Measurements from ENCODE around the gene PLA2G2E. TPM values are rescaled to one million over a fixed set of nuclear protein-coding genes. Genes with fewer than 3 reads are reported as not detected.

The PLA2G2E gene
- total and polyA plus RNA-seq, 8 donors: not detected

GRCh38 chr1:19955534-19956170 lies 32.2 kb upstream of the PLA2G2E start:
- intact Hi-C loops (cut with DNase I; ENCODE audit: low total_unique reads): no loop called here
- no peak for DNase-seq
- Histone ChIP-seq H3K36me3 (no peaks in the 10 kb centered on the region), H3K4me3 (no peak overlapping the region), H3K27ac (no peak overlapping the region), H3K9me3 (peaks cover 0 to 14% (median 2%) of the 10 kb centered on the region in 4 donors), H3K4me1 (no peaks in the 10 kb centered on the region), H3K27me3 (peaks cover 0 to 4% (median 0%) of the 10 kb centered on the region in 3 donors)
- no peak for TF ChIP-seq CTCF (IDR thresholded peaks at IDR 0.05)
- WGBS, 5 donors: 65 to 74% (median 73%) methylated on average over 11 of the region's 11 CpGs

GRCh38 chr1:19954059-19954458 lies 30.6 kb upstream of the PLA2G2E start:
- WGBS, 5 donors: 63 to 93% (median 90%) methylated on average over 2 of the region's 2 CpGs
- DNase-seq: no peak
- Histone ChIP-seq H3K9me3 (peaks cover 0 to 14% (median 2%) of the 10 kb centered on the region in 4 donors), H3K27ac (no peak overlapping the region), H3K27me3 (peaks cover 0 to 10% (median 0%) of the 10 kb centered on the region in 3 donors), H3K36me3 (no peaks in the 10 kb centered on the region), H3K4me3 (no peak overlapping the region), H3K4me1 (no peaks in the 10 kb centered on the region)
- intact Hi-C loops (cut with DNase I; ENCODE audit: low total_unique reads): no loop called here
- TF ChIP-seq POLR2AphosphoS5 (IDR thresholded peaks at IDR 0.05): no peak
- TF ChIP-seq CTCF (IDR thresholded peaks at IDR 0.05): no peak
- TF ChIP-seq POLR2A (IDR thresholded peaks at IDR 0.05): no peak
- no peak for TF ChIP-seq EP300 (IDR thresholded peaks at IDR 0.05)

GRCh38 chr1:19949016-19949415 lies 25.6 kb upstream of the PLA2G2E start:
- intact Hi-C loops (cut with DNase I; ENCODE audit: low total_unique reads): no loop called here
- H3K27me3 ChIP-seq: peaks cover 0 to 24% (median 0%) of the 10 kb centered on the region in 3 donors
- 46 to 62% (median 52%) methylated on average over 2 of the region's 2 CpGs for WGBS, 5 donors
- DNase-seq: no peak
- H3K9me3 ChIP-seq: peaks cover 0 to 13% (median 0%) of the 10 kb centered on the region in 4 donors
- no peaks in the 10 kb centered on the region for H3K36me3 ChIP-seq
- no peak overlapping the region for H3K27ac ChIP-seq
- no peaks in the 10 kb centered on the region for H3K4me1 ChIP-seq
- TF ChIP-seq POLR2A (IDR thresholded peaks at IDR 0.05) (no peak), POLR2AphosphoS5 (IDR thresholded peaks at IDR 0.05) (no peak), CTCF (IDR thresholded peaks at IDR 0.05) (no peak)
- no peak overlapping the region for H3K4me3 ChIP-seq

- no peaks in the 10 kb centered on the region for H3K36me3 ChIP-seq
- peaks cover 0 to 20% (median 0%) of the 10 kb centered on the region in 3 donors for H3K27me3 ChIP-seq
- no peak overlapping the region for H3K4me3 ChIP-seq
- intact Hi-C loops (cut with DNase I; ENCODE audit: low total_unique reads): no loop called here
- DNase-seq: no peak
- no peak for TF ChIP-seq POLR2A (IDR thresholded peaks at IDR 0.05)
- H3K27ac ChIP-seq: no peak overlapping the region
- no peaks in the 10 kb centered on the region for H3K4me1 ChIP-seq
- 40 to 74% (median 52%) methylated on average over 3 of the region's 3 CpGs for WGBS, 5 donors
- H3K9me3 ChIP-seq: no peaks in the 10 kb centered on the region
Measured at GRCh38 chr1:19946971-19947370, 23.6 kb upstream of the PLA2G2E start.

- intact Hi-C loops (cut with DNase I; ENCODE audit: low total_unique reads): no loop called here
- Histone ChIP-seq H3K27me3 (peaks cover 0 to 20% (median 0%) of the 10 kb centered on the region in 3 donors), H3K27ac (no peak overlapping the region), H3K4me3 (no peak overlapping the region), H3K4me1 (no peaks in the 10 kb centered on the region), H3K36me3 (no peaks in the 10 kb centered on the region), H3K9me3 (no peaks in the 10 kb centered on the region)
- WGBS, 5 donors: 17 to 37% (median 18%) methylated on average over 6 of the region's 6 CpGs
- TF ChIP-seq CTCF (IDR thresholded peaks at IDR 0.05): no peak
- TF ChIP-seq POLR2AphosphoS5 (IDR thresholded peaks at IDR 0.05): no peak
- TF ChIP-seq EP300 (IDR thresholded peaks at IDR 0.05): no peak
- no peak for TF ChIP-seq POLR2A (IDR thresholded peaks at IDR 0.05)
- no peak for DNase-seq
Measured at GRCh38 chr1:19946331-19946751, 22.9 kb upstream of the PLA2G2E start.

Measured in stomach (tissue), 9 donors.